ENCODE results near the gene NKTR. TPM values are rescaled to one million over a fixed set of nuclear protein-coding genes. Genes with fewer than 3 reads are reported as not detected.

NKTR gene
- total and polyA plus RNA-seq, 2 experiments from 2014 or later, result 36.8 to 74.3 TPM

DNA sequence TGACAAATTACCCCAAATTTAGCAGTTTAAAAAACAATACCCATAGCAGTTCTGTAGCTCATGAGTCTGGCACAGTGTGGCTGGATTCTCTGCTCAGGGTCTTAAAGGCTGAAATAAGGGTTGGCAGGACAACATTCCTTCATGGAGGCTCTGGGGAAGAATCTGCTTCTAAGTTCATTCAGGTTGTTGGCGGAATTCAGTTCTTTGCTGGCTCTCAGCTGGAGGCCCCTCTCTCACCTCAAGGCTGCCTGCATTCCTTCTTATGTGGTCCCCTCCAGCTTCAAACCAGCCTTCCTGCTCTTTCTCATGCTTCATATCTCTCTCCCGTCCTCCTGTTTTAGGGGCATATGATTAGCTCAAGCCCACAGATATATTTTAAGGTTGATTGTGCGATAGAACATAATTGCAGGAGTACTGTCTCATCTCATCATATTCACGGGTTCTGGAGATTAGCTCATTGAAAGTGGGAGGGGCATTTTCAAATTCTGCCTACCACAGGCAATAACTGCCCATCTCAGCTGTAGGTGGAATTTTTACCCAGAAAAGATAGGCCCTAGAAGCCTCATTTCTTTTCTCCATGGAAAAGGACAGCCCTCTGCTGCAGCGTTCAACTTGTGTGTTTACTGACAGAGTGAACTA lies 47.5 kb downstream of the NKTR start:
- Histone ChIP-seq H3K36me3 (replicated peaks; ENCODE audit: insufficient read depth, low read depth) (peaks cover 2% of the 10 kb centered on the region), H3K4me1 (ENCODE audit: insufficient read depth) (peaks cover 18% of the 10 kb centered on the region), H3K79me2 (peaks cover 14% of the 10 kb centered on the region), H3K4me2 (no peak overlapping the region), H3K9me3 (ENCODE audit: low read depth) (no peaks in the 10 kb centered on the region), H4K20me1 (ENCODE audit: insufficient read depth, poor library complexity, severe bottlenecking) (no peaks in the 10 kb centered on the region), H3K4me3 (no peak overlapping the region), H3K9me2 (replicated peaks; ENCODE audit: insufficient read depth) (no peaks in the 10 kb centered on the region), H3K27me3 (no peaks in the 10 kb centered on the region), H3K27ac (no peak overlapping the region), H2AFZ (no peak overlapping the region)
- no peak for DNase-seq (ENCODE audit: low spot score)
- 78% methylated on average over 5 of the region's 5 CpGs for WGBS (ENCODE audit: low lambda C conversion rate, missing lambda C conversion rate)
- TF ChIP-seq EZH2phosphoT487 (IDR thresholded peaks at IDR 0.05; ENCODE audit: low read depth, severe bottlenecking, unreplicated experiment), result no peak
- no peak for TF ChIP-seq CTCF (IDR thresholded peaks at IDR 0.05; ENCODE audit: poor library complexity)
- no peak for TF ChIP-seq EZH2 (IDR thresholded peaks at IDR 0.05; ENCODE audit: borderline replicate concordance)

DNA sequence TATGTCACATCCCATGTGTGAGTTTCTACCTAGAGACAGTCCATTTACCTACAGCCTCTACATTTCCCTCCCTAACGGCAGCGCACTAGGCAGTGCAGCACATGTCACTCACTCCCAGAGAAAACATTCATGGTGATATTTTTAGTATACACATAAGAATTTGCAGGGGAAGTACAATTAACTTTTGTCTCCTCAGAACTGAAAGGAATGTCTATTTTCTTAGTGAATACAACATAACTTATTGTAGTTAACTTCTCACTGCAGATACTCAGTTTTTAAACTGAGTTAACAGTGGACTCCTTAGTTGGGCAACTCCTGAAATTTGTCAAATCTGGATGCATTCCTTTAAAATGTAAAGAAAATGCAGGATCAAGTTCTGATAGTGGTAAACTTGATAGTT lies 48.5 kb downstream of the NKTR start:
- no peaks in the 10 kb centered on the region for H4K20me1 ChIP-seq (ENCODE audit: insufficient read depth, poor library complexity, severe bottlenecking)
- 88% methylated on average over 2 of the region's 2 CpGs for WGBS (ENCODE audit: low lambda C conversion rate, missing lambda C conversion rate)
- no peak overlapping the region for H3K27ac ChIP-seq
- H3K4me2 ChIP-seq, result no peak overlapping the region
- no peaks in the 10 kb centered on the region for H3K27me3 ChIP-seq
- H3K4me3 ChIP-seq, result no peak overlapping the region
- H3K9me3 ChIP-seq (ENCODE audit: low read depth), result no peaks in the 10 kb centered on the region
- H3K79me2 ChIP-seq, result peaks cover 14% of the 10 kb centered on the region
- peaks cover 27% of the 10 kb centered on the region for H3K4me1 ChIP-seq (ENCODE audit: insufficient read depth)
- no peak overlapping the region for H2AFZ ChIP-seq
- no peaks in the 10 kb centered on the region for H3K36me3 ChIP-seq (replicated peaks; ENCODE audit: insufficient read depth, low read depth)
- no peaks in the 10 kb centered on the region for H3K9me2 ChIP-seq (replicated peaks; ENCODE audit: insufficient read depth)
- no peak for DNase-seq (ENCODE audit: low spot score)
- TF ChIP-seq CTCF (IDR thresholded peaks at IDR 0.05; ENCODE audit: poor library complexity) (no peak), EZH2 (IDR thresholded peaks at IDR 0.05; ENCODE audit: borderline replicate concordance) (no peak)

GRCh38 chr3:42649783-42650182 lies 49.3 kb downstream of the NKTR start:
- Histone ChIP-seq H3K4me2 (no peak overlapping the region), H3K4me3 (no peak overlapping the region), H3K36me3 (replicated peaks; ENCODE audit: insufficient read depth, low read depth) (no peaks in the 10 kb centered on the region), H3K27me3 (no peaks in the 10 kb centered on the region), H3K79me2 (peaks cover 14% of the 10 kb centered on the region), H3K9me3 (ENCODE audit: low read depth) (no peaks in the 10 kb centered on the region), H4K20me1 (ENCODE audit: insufficient read depth, poor library complexity, severe bottlenecking) (no peaks in the 10 kb centered on the region), H3K27ac (no peak overlapping the region), H2AFZ (no peak overlapping the region), H3K9me2 (replicated peaks; ENCODE audit: insufficient read depth) (no peaks in the 10 kb centered on the region), H3K4me1 (ENCODE audit: insufficient read depth) (peaks cover 27% of the 10 kb centered on the region)
- no peak for TF ChIP-seq EZH2phosphoT487 (IDR thresholded peaks at IDR 0.05; ENCODE audit: low read depth, severe bottlenecking, unreplicated experiment)
- no peak for TF ChIP-seq EZH2 (IDR thresholded peaks at IDR 0.05; ENCODE audit: borderline replicate concordance)
- no peak for TF ChIP-seq CTCF (IDR thresholded peaks at IDR 0.05; ENCODE audit: poor library complexity)
- WGBS (ENCODE audit: low lambda C conversion rate, missing lambda C conversion rate), result 85% methylated on average over 4 of the region's 4 CpGs
- no peak for DNase-seq (ENCODE audit: low spot score)
